ENCODE data around the gene OXNAD1.
"Not testable (repeated sequence)": the region's sequence is repeated elsewhere in the genome, so short reads cannot be mapped to it uniquely, and the experiment has no call there.

Gene OXNAD1

DNA sequence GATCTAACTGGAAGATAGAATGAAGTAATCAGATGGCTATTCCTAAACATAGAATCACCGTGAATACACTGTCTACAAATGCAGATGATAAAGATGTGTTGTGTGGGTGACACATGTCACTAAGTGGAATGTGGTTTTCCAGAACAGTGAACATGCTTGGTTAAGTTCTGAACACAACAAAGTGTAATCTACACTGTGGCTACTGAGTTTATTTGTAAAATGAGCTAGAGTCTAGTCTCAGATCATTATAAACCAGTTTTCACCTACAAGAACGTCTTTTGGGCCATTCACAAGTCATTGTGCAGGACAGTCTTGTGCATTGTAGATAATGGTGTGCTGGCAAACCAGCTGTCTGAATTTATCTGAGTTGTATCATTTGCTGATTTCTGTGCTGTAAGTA lies 35.3 kb downstream of the OXNAD1 start:
- DNase-seq (ENCODE audit: low read depth, low spot score) = no peak
- H3K27ac ChIP-seq = no peak overlapping the region

DNA sequence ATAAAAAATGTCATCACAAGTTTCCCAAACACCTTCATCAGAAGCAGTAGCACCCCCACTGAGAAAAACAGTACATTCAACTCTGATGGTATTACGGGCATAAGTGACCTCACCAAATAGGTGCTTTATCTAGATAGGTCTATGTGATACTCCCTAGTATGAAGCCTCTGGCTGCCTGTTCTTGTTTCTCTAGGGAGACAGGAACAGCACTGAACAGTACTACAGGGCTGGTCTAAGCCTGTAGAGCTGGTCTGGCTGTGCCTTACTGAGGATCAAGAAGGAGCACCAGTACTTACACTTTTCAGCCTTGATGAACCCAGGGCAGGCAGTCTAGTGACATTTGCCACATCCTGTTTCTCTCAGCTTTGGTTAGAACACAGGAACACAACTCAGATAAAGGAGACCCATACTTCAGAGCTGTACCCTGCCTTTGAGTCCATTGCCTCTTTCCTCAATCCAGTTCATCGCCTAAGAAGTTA lies 35.9 kb downstream of the OXNAD1 start:
- no peak overlapping the region for H3K27ac ChIP-seq
- no peak for DNase-seq (ENCODE audit: low read depth, low spot score)

DNA sequence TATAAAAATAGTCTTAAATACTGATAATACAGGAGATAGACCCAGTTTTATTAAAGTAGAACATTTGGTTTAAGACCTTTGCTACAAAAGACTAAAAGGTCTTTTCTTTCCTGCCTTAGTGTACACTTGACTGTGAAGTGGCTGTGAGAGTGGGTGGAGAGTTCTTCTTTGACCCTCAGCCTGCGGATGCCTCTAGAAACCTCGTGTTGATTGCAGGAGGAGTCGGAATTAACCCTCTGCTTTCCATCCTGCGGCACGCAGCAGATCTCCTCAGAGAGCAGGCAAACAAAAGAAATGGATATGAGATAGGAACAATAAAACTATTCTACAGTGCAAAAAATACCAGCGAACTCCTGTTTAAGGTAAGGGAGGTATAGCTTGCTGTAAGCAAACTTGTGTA lies 36.5 kb downstream of the OXNAD1 start:
- no peak overlapping the region for H3K27ac ChIP-seq
- no peak for DNase-seq (ENCODE audit: low read depth, low spot score)

DNA sequence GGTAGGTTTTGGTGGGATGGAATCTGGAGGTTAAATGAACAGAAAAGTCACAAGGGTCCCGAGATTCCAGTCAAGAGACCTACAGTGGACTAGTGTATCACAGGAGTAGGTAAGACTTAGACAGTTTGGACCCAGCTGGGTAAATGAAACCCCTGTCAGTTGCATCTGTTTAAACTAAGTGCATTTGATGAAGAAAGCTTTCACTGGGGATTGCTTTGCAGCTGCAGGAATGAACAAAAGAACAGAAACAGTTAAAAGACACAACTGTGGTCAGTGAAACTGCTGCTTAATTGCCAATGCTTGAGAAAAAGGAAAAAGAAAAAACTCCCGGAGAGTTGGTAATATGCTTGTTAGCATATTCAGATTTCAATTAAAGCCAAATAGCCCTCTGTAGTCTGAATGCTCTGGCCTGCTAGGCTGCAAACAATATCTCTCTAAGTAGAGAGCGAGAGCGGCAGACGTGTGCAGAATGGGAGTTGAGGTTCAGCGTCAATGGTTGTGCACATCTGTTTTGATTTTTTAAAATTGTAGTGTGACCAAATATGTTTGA lies 37.1 kb downstream of the OXNAD1 start:
- DNase-seq (ENCODE audit: low read depth, low spot score) = no peak
- H3K27ac ChIP-seq = no peak overlapping the region

DNA sequence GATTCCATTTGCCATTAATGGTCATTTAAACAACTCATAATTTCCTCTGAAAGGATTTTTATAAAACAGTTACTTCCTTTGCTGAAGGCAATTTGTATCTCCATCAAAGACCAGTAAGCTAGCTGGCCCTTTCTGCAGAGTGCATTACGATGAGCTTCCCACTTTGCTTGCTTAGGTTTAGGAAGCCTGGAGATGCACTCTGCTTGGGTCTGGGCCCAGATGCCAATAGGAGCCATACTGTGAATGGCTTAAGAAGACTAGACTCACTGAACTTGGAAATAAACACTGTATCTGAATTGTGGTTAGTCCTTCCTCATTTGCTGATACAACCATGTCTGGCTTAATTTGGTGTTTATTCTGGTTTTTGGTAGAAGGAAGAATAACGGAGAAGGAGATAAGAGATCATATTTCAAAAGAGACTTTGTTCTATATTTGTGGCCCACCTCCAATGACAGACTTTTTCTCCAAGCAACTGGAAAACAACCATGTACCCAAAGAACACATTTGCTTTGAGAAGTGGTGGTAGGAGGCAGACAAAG lies 38.1 kb downstream of the OXNAD1 start:
- H3K27ac ChIP-seq = no peak overlapping the region
- DNase-seq (ENCODE audit: low read depth, low spot score) = no peak

DNA sequence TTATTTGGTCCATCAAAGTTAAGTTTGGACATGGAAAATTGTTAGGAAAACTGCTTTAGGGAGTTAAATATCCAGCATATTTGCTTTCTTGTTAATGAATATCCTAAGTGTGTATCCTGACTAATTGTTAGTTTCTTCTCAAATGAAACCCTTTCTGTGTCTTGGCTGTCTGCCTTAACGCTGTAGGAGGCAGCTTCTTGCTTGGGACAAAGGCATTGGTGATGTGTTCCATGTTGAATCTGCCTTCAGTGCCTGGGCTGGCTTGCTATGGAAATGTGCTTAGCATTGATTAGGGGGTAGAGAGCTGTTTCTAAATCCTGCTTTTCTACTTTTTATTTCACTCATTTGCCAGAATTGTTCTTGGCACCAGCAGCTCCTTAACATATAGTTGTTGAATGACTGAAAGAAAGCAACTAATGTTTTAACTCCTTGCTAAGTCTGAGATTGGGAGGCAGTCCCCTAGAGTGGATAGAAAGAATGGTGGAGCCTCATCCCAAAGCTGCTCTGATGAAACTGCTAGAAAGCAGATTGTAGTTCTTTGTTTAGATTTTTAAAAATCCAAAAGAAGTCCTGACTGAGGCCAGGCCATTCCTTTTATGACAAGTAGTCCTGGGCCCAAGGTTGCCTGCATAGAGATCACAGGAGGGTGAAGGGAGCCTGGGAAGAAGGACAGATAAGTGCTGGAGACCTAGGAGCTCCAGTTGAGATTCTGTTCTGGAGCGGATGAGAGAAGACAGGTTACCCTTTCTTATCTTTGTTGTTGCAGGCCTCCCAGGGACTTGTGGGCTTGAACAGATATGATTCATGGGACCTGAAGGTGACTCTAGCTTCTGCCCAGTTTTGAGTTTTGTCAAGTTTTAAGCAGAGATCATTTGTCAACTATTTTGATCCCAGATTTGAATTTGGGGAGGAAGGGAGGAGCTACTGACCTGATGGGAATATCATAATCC lies 39.3 kb downstream of the OXNAD1 start:
- DNase-seq (ENCODE audit: low read depth, low spot score) = no peak
- H3K27ac ChIP-seq = no peak overlapping the region

DNA sequence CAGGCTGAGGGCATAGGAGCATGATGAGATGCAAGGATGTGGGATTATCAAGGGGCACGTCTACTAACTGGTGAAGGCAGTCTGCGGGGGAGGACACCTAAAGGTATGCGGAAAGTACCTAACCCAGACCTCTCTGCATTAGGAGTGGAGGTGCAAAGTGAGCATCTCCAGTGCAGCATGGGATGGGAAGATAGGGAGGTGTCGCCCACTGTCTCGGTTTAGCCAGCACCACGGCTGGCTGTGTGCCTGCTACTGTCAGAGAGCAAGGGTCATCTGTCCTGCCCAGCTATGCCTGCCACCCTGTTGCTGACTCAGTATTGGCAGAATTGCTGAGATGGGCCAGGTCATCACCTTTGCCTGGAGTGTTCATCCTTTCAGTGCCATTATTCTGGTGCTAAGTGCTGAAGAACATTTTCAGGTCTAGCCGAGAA lies 40.1 kb downstream of the OXNAD1 start:
- H3K27ac ChIP-seq = no peak overlapping the region
- DNase-seq (ENCODE audit: low read depth, low spot score) = no peak

DNA sequence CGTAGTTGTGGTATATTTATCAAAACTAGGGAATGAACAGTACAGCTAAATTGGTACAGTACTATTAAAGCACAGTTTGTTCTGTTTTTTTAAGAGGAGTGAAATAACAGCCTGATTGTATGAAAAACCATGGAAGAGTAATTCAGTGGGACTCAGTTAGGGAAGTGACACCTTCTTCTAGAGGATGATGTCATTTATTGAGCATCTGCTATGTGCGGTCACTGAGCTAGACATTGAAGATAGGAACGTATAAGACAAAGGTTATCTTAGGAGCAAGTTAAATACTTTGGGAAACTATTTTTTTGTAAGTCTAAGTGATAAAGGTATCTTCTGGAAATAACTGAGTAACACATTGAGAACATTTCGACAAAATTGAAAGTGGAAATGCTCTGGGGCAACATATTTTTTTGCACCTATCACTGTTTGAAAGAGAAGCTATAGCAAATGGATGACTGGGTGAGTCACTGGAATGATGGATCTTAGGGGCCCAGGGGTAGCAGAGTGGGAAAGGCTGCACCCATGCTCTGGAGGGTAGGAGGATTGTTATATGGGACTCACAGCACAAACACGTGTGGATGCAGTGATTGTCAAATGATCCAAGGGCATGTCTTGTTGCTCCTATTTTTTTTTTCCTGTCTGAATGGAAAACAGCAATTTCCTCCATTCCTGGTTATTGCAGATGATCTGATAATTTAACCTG lies 43.0 kb downstream of the OXNAD1 start:
- no peak overlapping the region for H3K27ac ChIP-seq

DNA sequence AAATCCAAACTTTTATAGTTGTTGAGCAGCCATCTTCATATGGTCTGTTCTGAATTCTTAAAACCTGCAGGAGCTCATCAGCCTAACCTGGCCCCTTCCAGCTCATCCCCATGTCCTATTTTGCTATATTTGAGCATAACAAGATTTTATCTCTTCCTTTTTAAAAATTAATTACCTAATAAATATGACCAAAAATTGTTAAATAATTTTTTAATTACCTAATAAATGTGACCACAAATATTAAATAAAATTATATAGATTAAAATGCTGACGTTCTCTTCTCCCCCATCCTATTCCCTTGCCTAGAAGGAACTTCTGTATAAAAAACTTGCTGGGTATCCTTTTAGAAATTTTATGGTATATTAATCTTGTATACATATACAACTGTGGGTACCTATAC lies 43.7 kb downstream of the OXNAD1 start:
- DNase-seq (ENCODE audit: low read depth, low spot score) = no peak
- H3K27ac ChIP-seq = no peak overlapping the region

More for the DNA sequence above, 43.0 kb downstream of the OXNAD1 start:
- no peak for DNase-seq (ENCODE audit: low read depth, low spot score)

DNA sequence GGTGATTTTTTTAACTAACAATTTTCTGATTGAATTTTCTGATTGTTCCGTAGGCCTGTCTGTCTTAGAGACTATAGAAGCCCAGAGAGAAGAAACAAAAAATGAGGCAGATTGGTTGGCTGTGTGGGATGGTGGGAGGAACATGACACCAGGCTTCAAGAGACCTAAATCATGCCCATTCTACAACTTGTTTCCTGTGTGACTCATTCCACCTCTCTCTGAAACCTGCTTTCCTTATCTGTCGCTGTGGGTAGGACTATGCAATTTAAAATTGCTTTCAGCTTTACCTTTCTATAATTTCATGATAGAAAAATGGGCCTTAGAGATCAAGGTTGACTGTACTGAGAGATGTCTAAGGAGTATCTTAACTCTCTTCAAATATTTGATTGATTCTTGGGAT lies 44.5 kb downstream of the OXNAD1 start:
- no peak overlapping the region for H3K27ac ChIP-seq
- DNase-seq (ENCODE audit: low read depth, low spot score) = peak; percentile 40

DNA sequence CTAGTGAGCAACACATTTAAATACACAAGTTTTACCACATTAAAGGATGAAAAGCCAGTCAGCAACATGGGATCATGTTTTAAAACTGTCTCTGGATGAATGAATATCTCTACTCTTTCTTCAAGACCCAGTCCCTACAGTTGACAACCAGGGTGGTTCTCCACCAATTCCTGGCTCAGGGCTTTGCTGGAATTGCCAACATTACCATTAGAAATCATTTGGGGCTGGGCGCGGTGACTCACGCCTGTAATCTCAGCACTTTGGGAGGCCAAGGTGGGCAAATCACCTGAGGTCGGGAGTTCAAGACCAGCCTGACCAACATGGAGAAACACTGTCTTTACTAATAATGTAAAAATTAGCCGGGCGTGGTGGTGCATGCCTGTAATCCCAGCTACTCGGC lies 45.5 kb downstream of the OXNAD1 start:
- not testable (repeated sequence) for DNase-seq (ENCODE audit: low read depth, low spot score); H3K27ac ChIP-seq

DNA sequence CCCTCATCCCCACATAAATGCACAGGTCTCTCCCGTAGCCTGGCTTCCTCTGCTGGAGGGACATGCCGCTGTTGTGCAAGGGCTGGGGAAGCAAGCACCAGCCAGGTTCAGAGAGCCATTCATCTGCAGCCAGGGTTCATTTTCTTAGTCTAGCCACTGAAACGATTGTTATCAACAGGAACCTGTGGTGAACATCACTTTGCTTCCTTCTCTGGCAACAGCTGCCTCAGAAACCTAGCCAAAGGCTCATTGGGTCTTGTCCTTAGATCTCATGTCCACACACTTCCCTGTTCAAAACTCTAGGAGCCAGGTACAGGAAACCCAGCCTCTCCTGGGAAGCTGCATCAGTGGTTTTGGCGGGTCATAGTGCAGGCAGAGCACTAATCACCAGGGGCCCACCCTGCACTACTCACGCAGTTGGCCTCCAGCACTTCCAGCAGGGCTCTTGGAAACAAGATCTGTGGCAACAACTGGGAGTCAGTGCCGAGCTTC lies 47.0 kb downstream of the OXNAD1 start:
- H3K27ac ChIP-seq = no peak overlapping the region
- no peak for DNase-seq (ENCODE audit: low read depth, low spot score)

DNA sequence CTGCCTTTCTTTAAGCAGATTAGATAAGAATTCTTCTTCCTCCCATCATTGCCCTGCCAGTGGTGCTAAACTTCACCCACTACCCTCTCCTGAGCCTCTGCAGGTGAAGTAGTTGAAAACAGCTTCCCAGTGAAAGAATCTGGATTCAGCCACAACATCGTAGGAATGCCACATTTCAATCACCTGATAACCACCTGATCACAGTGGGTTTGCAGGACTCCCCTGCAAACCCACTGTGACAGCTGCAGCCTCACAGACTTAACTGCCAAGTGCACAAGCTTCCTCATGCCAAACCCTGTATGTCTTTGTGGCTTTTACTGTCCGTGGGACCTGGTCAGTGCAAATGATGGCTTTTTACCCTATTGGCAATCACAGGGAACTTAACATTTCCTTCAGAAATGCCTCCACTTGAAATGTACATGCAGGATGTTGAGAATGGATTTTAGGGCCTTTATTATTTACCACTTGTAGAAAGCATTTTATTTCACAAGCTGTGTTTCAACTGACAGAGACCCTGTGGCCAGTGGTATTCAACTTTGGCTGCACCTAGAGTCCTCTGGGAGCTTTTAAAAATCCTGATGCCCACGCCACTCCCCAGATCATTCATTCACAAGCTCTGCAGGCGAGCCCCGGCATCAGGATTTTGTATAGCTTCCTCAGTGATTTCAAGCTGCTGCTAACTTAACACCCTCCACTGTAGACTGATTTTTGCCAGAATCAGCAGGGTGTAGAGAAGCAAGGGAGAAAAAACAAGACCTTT lies 49.1 kb downstream of the OXNAD1 start:
- no peak overlapping the region for H3K27ac ChIP-seq
- DNase-seq (ENCODE audit: low read depth, low spot score) = no peak

DNA sequence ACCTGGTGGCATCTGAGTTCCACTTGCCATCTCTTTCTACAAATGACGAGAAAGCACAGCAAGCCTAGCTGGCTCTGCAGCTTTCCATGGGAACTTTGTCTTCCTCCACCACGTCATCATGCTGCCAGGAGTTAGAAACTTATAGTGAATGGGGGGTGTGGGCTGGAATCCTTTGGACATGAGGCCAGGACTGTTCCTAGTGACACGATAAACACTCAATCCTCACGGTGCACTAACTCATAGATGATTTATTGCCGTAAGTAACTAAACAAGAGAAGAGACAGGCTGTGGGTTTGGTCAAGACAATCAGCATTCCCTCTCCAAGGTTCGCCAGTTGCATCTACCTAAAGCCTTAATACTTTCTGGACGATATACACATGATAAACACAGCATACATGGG lies 50.6 kb downstream of the OXNAD1 start:
- no peak for DNase-seq (ENCODE audit: low read depth, low spot score)
- H3K27ac ChIP-seq = no peak overlapping the region

DNA sequence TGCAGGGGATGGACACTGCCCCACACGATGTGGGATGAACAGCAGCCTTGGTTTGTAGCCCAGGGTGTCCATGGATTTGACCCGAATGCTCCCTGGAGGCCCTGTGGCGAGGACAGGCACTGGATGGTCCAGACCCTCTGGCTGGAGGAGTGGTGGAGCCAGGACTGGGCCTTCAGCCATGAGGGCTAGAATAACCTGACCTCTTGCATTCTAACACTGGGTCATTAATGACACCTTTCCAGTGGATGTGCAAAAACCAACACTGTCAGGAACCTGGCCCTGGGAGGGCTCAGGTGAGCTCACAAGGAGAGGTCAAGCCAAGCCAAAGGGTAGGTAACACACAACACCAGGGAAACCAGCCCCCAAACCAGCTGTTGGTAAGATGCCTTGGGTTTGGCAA lies 51.4 kb downstream of the OXNAD1 start:
- DNase-seq (ENCODE audit: low read depth, low spot score) = no peak
- H3K27ac ChIP-seq = no peak overlapping the region

DNA sequence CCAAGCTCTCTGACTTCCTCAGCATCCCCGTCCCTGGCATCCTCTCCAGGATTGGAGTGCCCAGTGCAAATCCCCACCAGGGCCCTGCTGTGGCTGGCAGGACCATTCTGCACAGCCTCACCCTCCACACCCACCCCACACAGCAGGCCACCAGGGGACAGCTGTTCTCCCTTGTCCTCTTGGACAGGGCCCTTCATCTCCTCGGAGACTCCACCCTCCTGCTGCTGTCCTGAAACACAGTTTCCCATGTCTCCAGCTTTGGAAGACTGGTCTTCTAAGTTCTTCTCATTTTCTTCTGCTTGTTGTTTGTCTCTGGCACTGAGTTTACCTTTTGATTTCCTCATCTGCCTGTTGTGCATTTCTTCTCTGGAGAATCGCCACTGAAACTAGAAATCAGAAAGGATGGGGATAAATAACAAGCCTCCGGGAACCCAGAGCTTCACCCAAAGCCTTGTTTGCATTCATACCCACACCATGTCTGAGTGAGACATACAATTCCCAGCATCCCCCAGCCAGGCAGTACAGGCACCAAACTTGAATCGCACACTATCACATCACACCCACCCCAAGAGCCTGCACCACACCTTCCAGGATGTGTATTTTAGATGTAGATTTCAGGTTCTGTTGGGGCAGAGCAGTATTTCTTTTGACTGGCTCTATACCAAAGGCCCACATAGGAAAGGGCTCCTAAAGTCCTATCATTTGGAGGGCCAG lies 52.0 kb downstream of the OXNAD1 start:
- H3K27ac ChIP-seq = no peak overlapping the region
- no peak for DNase-seq (ENCODE audit: low read depth, low spot score)

DNA sequence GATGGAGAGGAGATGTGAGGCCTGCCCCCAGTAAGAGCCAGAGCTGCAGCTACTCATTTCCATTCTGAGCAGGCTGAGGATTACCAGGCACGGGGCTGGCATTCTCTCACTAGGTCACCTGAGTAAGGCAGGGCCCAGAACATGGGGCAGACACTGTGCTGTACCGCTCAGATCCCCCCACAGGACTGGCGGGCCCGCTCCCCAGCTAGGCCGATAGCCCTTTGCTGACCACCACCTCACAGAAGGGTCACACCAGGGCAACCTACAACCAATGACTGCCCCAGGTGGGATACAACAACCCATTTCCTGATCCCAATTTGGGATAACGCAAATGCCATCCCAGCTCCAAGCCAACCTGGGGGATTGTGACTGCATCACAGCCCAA lies 52.5 kb downstream of the OXNAD1 start:
- no peak for DNase-seq (ENCODE audit: low read depth, low spot score)
- no peak overlapping the region for H3K27ac ChIP-seq

DNA sequence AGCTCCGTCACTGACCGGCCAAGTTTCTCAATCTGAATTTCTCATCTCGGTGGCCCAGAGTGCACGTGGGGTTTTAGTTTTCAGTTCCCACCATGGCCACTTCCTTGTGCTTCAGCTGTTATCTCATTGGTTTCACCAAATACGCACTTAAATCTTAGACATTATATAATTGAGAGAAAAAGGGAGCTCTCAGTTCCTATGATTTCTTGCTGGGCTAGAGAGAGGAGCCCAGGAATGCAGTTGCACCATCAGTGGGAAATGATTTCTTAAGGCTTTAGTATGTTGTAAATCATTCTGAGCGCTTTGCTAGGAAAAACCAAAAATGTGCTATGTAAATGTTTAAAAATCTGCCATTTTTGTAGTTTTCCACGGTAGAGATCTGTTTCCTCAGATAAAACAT lies 53.2 kb downstream of the OXNAD1 start:
- no peak for DNase-seq (ENCODE audit: low read depth, low spot score)
- no peak overlapping the region for H3K27ac ChIP-seq

DNA sequence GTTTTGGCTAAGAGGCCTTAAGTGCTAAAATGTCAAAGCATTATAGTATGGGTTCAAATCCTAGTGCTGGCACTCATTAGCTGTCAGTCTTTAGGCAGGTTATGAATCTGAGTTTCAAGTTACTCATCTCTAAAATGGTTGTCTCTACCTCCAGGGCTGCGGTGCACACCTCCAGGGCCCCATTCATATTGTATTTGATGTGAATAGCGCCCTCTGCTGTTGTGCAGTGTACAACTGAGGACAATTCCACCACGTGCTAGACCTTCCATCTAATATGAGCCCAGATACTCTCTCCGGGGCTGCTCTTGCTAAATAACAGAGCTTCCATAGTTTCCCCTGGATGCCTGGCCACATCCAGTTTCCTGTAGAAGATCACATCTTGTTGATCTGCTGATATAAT lies 54.3 kb downstream of the OXNAD1 start:
- H3K27ac ChIP-seq = no peak overlapping the region

More for the DNA sequence above, 54.3 kb downstream of the OXNAD1 start:
- no peak for DNase-seq (ENCODE audit: low read depth, low spot score)
